Measurements from ENCODE around the gene ARF1.

ARF1 gene

DNA sequence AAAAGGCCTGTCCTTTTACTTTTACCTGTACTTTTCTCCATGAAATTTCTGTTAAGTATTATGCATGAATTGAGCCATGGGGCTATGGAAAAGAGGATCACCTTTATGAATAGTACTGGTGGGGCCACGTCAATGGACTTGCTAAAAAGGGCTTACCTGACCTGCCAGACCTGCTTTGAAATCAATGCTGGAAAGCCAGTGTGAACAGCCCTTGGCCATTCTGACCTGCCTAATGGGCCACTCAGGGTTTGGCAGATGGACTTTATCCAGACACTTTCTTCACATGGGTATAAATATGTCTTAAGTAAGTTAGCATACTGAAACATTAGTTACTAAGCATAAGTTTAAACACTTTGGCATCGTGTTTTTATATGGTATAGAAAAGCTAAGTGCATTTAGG is 49.3 kb downstream of the ARF1 start:
- DNase-seq: no peak

DNA sequence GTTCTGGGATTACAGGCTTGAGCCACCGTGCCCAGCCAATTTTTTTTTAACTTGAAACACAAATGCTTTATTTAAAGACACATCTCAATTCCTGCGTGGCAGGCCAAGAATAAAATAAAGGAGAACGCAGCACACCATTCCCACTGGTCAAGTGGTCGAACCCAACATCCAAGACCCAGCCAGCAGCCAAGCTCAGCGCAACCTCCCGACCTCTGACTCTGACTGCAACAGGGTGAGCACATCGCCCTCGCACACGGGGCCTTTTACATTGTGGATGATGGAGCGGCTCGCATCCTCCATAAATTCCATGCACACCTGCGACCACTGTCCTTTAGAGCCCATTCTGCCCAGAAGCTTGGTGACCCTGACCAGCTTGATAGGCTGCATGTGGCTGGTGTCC is 52.1 kb downstream of the ARF1 start:
- DNase-seq: no peak

DNA sequence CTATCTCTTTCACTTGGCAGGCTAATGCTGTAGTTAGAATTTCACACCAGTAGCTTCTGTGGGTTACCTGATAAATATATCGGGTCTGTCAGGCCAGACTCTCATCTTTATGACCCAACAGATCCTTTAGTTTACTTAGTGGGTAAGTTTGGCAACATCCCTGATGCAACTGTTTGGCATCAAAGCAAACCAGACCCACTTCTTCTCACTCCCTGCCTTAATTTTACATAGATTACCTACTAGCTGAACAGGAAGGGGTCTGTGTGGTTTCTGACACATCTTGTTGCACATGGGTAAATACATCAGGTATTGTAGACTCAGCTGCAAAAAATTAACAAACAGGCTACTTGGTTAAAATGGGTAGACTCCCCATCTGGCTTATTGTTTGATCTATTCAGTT is 54.4 kb downstream of the ARF1 start:
- no peak for DNase-seq

DNA sequence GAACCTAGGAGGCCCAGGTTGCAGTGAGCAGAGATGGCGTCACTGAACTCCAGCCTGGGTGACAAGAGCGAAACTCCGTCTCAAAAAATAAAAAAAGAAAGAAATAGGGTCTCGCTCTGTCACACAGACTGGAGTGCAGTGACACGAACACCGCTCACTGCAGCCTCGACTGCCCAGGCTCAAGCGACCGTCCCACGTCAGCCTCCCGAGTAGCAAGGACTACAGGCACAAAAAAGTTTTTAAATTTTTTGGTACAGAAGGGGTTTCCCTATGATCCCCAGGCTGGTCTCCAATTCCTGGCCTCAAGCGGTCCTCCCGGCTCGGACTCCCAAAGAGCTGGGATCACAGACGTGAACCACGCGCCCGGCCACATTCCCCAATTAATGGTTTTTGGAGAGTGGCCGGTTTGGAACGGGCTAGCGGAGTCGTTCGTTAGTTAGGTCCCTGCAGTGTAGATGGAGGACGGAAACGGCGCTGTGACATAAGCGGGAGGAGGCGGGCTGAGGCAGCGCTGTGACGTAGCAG is 57.0 kb downstream of the ARF1 start:
- DNase-seq: no peak

DNA sequence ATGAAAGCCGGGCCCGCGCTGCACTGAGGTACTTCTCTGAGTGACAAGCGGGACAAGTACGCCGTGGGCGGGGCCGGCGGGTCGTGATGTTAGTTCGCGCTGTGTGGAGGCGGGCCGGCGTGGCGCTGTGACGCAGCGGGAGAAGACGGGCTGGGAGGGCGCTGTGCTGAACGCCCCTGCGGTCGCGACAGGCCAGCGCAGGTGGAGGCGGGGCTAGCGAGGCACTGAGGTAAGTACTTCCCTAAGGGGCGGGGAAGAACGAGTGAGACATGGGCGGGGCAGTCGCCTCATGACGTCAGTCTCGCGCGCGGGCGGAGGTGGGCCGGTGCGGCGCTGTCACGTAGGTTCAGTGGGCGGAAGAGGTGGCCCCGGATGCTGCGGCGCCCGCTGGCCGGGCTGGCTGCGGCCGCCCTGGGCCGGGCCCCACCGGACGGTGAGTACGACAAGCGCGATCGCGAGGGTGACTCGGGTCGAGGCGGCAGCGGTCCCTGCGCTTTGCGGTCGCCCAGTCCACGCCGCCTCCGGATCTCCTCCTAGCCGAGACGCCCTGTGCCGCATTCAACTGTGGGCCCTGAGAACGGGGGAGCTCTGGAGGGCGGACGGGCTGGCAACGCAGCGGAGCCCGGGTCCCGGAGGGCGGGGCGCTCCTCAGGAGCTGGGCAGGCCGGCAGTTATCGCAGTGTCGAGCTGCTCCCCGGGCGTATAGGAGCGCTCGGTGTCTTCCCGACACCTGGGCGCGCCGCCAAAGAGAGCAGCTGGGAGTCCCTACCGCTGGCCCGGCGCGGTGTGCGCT is 57.6 kb downstream of the ARF1 start, which contains the start of gene GUK1:
TSS of gene GUK1 (plus strand) at position 349 of the 793 bp plus-strand sequence. CDS start at position 373, 24 bp downstream.
- peak; percentile 100 for DNase-seq

DNA sequence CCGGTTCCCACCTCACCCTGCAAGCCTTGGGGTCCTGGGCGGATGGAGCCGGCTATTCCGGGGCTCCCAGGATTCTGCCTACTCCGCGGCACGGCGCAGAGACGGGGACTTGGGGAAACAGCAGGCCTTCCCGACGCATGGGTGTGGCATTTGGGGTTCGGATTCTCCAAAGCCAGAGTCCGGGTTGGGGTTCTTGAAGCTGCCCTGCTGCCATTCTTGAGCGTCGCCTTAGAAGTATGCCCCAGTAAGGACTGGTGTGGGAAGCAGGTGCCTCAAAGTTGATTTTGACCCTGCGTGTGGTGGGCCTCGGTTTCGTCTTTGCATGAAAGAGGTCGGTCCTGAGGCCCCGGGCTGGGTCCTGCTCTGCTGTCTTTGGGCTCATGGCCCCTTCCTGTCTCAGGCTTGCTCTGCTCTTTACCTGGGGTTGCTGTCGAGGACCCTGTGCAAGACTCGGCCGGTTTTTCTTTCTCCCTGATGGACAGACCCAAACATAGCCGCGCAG is 58.3 kb downstream of the ARF1 start:
- DNase-seq: no peak

DNA sequence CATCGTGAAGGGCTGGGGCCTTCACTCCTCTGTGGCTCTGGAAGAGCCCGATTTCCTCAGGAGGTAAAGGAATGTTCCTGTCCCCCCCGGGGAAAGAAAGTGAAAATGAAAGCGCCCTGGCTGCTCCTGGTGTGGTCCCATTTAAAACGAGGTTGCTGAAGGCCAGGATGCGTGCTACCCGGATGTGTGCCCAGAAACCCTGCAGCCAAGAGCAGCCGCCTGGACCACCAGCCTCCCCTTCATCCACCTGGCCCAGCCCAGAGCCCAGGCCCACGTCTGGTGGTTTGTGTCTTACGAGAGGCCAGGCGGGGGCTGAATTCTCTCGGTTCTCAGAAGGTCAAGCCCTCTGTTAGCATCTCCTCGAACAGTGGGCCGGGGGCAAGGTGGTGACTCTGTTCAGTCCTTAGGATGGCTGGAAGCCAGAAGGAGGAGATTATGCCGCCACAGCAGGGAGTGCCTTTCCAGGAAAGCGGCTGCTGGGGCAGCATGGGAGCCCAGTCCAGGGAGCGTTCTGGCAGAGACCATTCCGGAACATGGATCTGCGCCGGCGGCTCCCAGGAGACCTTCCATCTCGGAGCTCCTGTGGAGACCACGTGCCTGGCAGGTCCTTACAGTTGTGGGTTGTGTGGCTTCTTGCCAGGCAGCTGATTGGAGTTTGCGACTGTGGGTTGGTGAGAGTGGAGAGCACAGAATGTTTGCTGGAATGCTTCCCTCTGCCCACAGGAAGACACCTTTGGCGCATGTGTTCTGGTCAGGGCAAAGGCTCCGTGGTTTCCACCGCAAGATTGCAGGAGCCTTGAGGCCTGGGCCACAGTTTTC is 58.9 kb downstream of the ARF1 start:
- no peak for DNase-seq

DNA sequence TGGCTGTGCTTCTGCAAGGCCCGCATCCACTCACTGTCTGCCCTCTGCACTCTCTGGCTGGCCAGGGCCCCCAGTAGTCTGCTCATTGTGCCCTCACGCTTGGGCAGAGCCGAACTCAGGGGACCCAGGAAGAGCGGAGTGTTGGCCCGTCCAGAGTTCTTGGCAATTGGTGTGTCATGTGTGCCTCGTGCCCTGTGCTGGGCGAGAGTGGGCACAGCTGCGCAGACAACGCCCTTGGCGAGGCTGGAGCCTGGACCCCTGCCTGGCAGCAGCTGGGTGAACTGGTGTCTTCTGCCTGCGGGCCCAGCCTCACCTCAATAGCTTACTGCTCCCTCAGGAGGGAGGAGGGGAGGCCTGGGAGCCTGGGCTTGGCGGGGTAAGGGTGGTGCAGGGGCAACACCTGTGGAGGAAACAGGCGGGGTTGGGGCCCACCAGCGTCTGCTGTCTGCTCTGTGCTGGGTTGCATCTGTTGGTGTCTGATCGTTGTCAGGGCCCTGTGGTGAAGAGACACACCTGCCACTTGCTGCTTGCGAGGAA is 59.7 kb downstream of the ARF1 start:
- no peak for DNase-seq

DNA sequence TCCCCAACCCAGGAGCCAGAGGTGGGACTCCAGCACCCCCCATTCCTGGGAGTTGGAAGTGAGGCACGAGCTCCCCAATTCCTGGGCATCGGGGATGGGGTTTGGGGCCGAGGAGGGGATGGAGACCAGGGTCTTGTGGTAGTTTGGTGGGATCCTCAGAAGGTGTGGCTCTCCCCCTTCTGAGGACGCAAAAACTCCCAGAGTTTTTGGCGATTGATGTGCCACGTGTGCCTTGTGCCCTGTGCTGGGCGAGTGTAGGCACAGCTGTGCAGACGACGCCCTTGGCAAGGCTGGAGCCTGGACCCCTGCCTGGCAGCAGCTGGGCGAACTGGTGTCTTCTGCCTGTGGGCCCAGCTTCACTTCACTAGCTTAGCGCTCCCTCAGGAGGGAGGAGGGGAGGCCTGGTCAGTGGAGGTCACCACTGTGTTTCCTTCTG is 60.2 kb downstream of the ARF1 start:
- no peak for DNase-seq

DNA sequence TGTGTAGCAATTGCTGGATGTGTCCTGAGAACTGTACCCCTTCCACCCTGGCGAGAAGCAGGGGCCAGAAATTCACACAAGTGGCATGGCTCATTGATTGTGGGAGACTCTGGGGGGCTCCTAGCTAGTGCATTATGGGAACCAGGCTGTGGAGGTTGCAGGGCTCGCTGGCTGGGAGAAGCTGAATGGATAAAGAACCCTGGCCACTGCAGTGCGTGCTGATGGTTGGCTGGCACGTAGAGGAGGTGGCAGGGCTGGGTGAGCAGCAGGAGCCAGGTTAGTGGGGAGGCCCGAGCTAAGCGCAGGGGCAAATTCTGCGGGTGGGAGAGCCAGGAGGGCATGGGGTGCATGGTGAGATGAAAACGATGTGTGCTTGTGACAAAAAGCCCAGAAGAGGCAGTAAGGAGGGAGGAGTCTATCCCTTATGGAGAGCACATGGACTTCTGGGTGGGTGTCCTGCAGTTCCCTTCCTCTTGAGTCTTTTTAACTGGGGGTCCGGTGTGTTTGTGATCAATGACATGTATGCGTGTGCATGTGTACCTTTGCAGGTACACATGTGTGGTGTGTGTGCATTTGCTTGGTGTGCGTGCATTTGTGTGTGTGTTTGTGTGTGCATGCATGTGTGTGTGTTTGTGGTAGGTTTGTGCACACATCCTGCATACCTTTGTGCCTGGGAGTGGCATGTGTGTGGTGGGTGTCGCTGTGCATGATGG is 61.1 kb downstream of the ARF1 start:
- no peak for DNase-seq

DNA sequence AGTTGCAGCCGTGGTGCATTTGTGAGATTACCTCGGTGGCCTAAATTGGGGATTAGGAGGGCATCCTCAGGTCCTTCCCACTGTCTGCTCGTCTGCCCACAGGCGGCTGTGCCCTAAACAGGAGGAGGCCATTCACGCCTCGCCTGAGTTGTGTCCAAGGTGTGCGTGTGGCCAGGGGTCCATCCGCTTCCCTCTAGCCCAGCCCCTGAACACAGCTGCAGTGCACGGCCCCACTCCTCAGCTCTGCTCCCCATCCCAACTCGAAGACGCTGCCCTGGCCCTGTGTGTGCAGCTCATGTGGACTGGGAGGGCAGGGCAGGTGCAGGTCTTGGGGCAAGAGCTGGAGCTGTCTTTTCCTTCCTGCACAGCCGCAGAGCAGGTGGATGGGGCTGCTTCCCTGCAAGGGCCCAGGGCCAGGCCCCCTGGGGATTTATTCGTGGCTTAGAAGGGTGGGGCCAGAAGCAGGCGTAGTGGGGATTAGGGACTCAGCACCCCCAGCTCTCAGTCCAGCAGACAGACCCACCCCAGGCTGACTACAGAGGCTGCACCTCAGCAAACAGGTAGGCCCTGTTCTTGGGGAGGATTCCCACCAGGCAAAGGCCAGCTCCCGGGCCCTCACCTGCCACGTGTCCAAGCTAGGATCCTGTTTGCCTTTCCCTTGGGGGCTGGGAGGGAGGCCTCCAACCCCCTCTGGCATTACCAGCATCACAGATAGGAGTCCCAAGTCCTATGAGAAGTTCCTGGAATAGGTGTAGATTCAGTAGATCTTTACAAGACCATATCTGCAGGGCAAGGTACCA is 61.9 kb downstream of the ARF1 start:
- no peak for DNase-seq

DNA sequence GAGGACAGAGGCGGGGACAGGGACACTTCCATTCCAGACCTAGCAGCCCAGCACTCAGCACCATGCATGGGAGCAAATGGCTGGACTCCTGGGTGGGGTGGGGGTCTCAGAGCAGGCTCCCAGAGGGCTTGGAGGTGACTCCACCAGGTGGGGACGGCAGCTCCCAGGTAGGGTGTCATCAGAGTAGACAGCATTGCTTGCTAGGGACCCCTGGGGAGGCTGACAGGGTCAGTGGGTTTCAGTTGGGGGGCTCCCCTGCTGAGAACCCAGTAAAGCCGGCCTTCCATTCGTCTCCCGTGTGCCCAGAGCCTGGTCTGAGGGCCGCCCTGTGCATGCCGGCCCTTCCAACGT is 62.5 kb downstream of the ARF1 start:
- no peak for DNase-seq

DNA sequence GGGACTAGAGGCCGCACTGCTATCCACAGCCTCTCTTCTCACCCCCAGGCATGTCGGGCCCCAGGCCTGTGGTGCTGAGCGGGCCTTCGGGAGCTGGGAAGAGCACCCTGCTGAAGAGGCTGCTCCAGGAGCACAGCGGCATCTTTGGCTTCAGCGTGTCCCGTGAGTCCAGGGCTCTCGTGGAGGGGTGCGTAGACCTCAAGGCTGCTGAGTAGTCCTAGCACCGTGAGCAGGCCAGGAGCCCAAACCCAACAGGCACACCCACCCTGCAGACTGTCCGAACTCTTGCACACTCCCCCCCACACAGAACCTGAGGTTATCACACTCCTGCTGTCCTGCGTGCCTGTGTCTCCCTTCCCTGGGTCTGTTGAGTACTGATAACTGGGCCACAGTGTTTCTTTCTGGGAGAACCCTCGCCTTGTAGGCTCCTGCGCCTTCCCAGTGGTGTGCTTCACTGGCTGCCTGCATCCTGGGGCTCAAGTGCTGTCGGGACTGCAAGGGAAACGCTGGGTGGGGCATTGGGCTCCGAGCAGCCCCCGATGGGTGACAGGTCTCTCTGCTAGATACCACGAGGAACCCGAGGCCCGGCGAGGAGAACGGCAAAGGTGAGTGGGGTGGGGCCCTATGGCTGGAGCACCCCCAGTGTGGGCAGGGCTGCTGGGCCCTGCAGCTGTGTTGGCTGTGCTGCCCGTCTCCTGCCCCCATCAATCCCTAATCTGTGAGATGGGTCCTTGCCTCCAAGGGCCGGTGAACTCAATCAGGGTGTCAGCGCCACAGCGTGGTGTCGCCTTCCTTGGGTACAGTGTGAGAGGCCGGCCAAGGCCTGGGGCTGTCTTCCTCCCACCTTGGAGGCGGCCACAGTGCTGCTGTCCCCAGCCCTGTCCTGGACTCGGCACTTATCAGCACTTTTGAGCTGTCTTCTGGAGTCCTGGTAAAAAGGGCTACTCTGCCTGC is 63.2 kb downstream of the ARF1 start:
- no peak for DNase-seq

DNA sequence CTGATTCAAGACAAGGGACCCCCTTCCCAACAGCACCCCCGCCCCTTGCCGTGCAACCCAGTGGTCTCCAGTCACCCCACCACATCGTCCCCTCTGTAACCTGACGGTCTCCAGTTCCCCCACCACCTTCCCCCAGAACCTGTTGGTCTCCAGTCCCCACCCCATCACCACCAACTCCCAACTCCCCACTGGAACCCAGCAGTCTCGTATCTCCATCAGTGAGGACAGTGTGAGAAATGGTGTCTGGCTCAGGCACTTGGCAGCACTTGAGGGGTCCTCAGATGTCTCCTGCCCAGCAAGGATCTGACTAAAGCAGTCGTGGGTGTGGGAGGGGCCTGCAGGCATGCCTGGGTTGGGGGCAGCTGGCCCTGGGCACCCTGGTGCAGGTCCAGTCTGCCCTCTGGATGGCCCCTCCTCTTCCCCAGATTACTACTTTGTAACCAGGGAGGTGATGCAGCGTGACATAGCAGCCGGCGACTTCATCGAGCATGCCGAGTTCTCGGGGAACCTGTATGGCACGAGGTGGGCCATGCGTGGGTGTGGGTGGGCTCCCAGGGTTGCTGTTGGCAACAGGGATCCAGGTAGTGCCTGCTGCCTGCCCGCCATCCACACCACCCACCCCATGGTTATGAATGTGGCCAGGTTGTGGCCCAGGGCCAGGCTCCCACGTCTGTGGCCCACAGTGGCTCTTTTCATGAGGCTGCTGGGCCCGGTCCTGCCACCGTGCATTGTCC is 64.1 kb downstream of the ARF1 start:
- DNase-seq: no peak

DNA sequence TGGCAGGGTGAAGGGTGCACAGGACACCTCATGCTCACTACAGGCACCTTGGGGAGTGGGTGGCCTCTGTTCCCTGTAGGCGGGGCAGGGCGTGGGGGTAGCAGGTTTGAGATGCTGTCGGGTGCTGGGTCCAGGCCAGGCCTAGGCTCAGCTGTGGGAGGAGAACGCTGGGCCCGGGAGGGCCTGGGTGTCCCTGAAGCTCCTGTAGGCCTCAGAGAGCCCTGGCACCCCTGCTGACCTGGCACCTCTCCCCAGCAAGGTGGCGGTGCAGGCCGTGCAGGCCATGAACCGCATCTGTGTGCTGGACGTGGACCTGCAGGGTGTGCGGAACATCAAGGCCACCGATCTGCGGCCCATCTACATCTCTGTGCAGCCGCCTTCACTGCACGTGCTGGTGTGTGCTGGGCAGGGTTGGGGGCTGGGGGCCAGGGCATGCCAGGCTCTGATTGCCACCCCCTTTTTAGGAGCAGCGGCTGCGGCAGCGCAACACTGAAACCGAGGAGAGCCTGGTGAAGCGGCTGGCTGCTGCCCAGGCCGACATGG is 64.7 kb downstream of the ARF1 start:
- no peak for DNase-seq

DNA sequence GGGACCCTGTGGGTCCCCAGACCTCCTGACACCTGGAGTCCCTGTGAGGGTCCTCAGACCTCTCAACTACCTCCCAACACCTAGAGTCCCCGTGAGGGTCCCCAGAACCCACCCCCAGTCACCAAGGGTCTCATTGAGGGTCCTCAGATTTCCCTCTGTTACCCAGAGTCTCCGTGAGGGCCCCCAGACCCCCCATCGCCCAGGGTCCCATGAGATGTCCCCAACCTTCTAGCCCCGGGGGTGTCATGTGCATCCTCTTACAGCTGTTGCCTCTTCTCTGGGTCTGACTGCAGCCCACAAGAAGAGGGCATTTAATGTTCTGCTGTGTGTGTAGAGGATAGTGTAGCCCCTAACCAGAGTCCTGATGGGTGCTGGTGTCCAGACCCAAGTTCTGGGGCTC is 65.3 kb downstream of the ARF1 start:
- DNase-seq: no peak

DNA sequence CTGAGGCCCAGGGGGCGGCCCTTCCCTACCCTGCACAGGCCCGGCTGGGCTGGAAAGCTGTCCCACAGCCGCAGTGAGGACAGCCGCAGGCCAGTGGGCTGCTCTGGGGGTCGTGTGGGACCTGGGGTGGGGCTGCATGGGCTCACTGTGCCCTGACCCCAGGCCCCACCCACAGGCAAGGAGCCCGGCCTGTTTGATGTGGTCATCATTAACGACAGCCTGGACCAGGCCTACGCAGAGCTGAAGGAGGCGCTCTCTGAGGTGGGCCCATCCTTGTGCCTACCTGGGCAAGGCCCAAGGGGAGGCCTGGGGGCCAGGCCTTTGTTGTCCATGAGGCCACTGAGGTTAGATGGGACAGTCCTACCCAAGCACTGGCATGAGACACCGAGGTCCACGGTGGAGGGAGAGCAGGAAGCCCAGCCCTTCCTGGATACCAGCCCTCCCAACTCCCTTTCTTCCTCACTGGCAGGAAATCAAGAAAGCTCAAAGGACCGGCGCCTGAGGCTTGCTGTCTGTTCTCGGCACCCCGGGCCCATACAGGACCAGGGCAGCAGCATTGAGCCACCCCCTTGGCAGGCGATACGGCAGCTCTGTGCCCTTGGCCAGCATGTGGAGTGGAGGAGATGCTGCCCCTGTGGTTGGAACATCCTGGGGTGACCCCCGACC is 65.8 kb downstream of the ARF1 start:
- DNase-seq: no peak

All from effector CD4-positive, alpha-beta T cell (primary cell).